Liver (tissue), 9 donors: Measurements from ENCODE around the gene FSCN2. TPM values are rescaled to one million over a fixed set of nuclear protein-coding genes. Genes with fewer than 3 reads are reported as not detected.

ENCODE experiments used
- DNase-seq: peaks from one replicate; pipeline ENCODE4 v3.0.0-alpha.2; 2017; ENCODE audit warnings: low spot score
- H3K27ac ChIP-seq, 2 donors: one replicate each; pipeline ENCODE4 v1.7.0; 2013; ENCODE audit warnings: inconsistent platforms in 2 of 2, low read length in 2 of 2, control low read depth in 1 of 2, low read depth in 1 of 2, mild to moderate bottlenecking in 1 of 2
- H3K27me3 ChIP-seq, 4 donors: one replicate each; pipeline versions ENCODE4 v1.6.1 to v1.7.0; 2013; ENCODE audit warnings: low read length in 3 of 4, inconsistent platforms in 1 of 4, mild to moderate bottlenecking in 1 of 4, moderate library complexity in 1 of 4; ENCODE audit not compliant: control insufficient read depth in 4 of 4, insufficient read depth in 4 of 4
- H3K36me3 ChIP-seq, 4 donors: one replicate each; pipeline versions ENCODE4 v1.6.1 to v1.7.0; 2013; ENCODE audit warnings: low read length in 3 of 4, mild to moderate bottlenecking in 3 of 4, low read depth in 1 of 4, moderate library complexity in 1 of 4; ENCODE audit not compliant: control insufficient read depth in 4 of 4, insufficient read depth in 3 of 4
- H3K4me1 ChIP-seq, 4 donors: one replicate each; pipeline versions ENCODE4 v1.6.1 to v1.7.0; 2013; ENCODE audit warnings: low read length in 3 of 4, mild to moderate bottlenecking in 3 of 4, moderate library complexity in 1 of 4; ENCODE audit not compliant: control insufficient read depth in 4 of 4, insufficient read depth in 4 of 4
- H3K4me3 ChIP-seq, 3 donors: one replicate each; pipeline versions ENCODE4 v1.6.1 to v1.7.0; 2013; ENCODE audit warnings: low read length in 3 of 3, control low read depth in 1 of 3, low read depth in 1 of 3, mild to moderate bottlenecking in 1 of 3
- H3K9ac ChIP-seq, 2 donors: one replicate each; pipeline ENCODE4 v1.7.0; 2013; ENCODE audit warnings: low read length in 2 of 2, mild to moderate bottlenecking in 2 of 2, moderate library complexity in 2 of 2, control low read depth in 1 of 2, low read depth in 1 of 2
- H3K9me3 ChIP-seq, 4 donors: one replicate each; pipeline versions ENCODE4 v1.6.1 to v1.7.0; 2013; ENCODE audit warnings: low read length in 3 of 4; ENCODE audit not compliant: control insufficient read depth in 4 of 4
- FOXA2 ChIP-seq: IDR thresholded peaks from 2 replicates; pipeline ENCODE4 v1.6.1; 2016; ENCODE audit warnings: antibody characterized with exemption
- GABPA ChIP-seq, 2 donors: IDR thresholded peaks in 1 of 2; conservative IDR thresholded peaks in 1 of 2; 2 replicates each; pipeline ENCODE4 v1.6.1; 2016; ENCODE audit warnings: antibody characterized with exemption in 2 of 2, mild to moderate bottlenecking in 1 of 2, moderate library complexity in 1 of 2
- JUND ChIP-seq, 2 donors: IDR thresholded peaks; 2 replicates each; pipeline ENCODE4 v1.6.1; 2016; ENCODE audit warnings: antibody characterized with exemption in 2 of 2
- NR2F2 ChIP-seq: IDR thresholded peaks from 2 replicates; pipeline ENCODE4 v1.6.1; 2016; ENCODE audit warnings: antibody characterized with exemption
- RAD21 ChIP-seq, 2 donors: IDR thresholded peaks; 2 replicates each; pipeline ENCODE4 v1.6.1; 2016; ENCODE audit warnings: antibody characterized with exemption in 2 of 2, mild to moderate bottlenecking in 2 of 2
- RXRA ChIP-seq, 2 donors: IDR thresholded peaks; 2 replicates each; pipeline ENCODE4 v1.6.1; 2017 to 2018; ENCODE audit warnings: antibody characterized with exemption in 2 of 2, mild to moderate bottlenecking in 1 of 2
- WGBS: extraction: QIAGEN DNeasy Blood & Tissue Kit; methylation state at CpG from one replicate; pipeline ENCODE4 v1.1.7; 2013; 5-methylcytosine and 5-hydroxymethylcytosine counted together
- polyA plus RNA-seq, 2 donors: library from polyadenylated mRNA; stranded (reverse) in 1 of 2; unstranded in 1 of 2; fragments of 200-250 nt in 1 of 2; fragments of >200 nt in 1 of 2; fragmentation: Nextera tagmentation in 1 of 2; extraction: Ambion mirVana in 1 of 2; gene quantifications; one replicate each; pipeline versions ENCODE4 v1.2.1 to v1.2.3, GENCODE V29; 2013 to 2015
- total RNA-seq, 2 donors: library from RNA; depleted of rRNA; stranded (reverse); fragments of >200 nt; gene quantifications; one replicate each; pipeline ENCODE4 v1.2.3, GENCODE V29; 2014
- TF ChIP-seq, protein P1 (sequence below): fragments of 150-350 bp; IDR thresholded peaks from 2 replicates; pipeline ENCODE4 v1.5.1; 2017; ENCODE audit warnings: improper control_type of control experiment, low read depth, low read length; ENCODE audit not compliant: missing input control
- TF ChIP-seq, protein P2 (sequence below): IDR thresholded peaks from 2 replicates; pipeline ENCODE4 v1.6.1; 2016; ENCODE audit warnings: antibody characterized with exemption
- TF ChIP-seq, protein P3 (sequence below): IDR thresholded peaks from 2 replicates; pipeline ENCODE4 v1.6.1; 2016; ENCODE audit warnings: antibody characterized with exemption
- donor health status: healthy.
- donor health status: healthy.
- donor health status: healthy.
- donor health status: healthy.
- donor health status: healthy.

Gene FSCN2
- total RNA-seq (under 1 TPM; 0.09 to 0.42 TPM), polyA plus RNA-seq (not detected)

DNA sequence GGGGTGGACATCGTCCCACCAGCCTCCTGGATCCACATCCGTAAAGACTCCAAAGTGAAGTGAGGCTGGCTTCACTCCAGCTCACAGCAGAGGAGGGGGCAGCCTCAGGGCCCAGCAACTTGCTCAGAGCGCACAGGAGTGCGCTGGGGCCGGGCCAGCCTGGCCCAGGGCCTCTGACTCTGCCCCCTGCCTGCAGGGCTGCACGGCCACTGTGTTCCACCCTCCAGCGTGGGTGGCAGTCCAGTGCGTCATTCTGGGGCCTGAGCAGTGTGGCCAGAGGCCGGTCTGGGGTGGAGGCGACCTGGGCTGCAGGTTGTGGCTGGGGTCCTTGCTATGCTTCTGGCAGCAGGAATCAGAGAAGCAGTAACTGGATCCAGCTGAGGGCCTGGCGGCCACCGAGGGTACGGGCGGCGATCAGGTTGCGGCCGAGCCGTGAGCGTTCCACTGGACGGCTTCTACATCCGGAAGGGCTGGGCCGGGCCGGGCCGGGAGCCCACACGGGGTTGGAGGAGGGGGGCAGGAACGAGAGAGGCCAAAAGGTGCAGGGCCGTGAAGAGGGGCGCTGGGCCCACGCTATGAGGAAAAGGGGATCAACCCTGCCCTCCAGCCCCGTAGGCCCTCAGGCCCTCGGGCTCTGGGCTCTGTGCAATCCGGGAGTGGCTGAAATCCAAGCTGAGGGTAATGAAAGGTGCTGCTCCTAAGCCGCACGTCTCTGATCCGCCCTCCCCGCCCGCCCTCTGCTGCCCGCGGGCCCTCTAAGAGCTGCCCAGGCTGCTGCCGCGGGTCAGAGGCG lies at the start of gene FSCN2:
TSS of gene FSCN2 (plus strand) at position 787 of the 793 bp plus-strand sequence. CDS start 155 bp downstream, outside the sequence.
- Histone ChIP-seq H3K9me3 (no peaks in the 10 kb centered on the region), H3K27ac (no peak within 1 kb of the TSS), H3K4me1 (no peaks in the 10 kb centered on the region), H3K4me3 (no peak within 1 kb of the TSS), H3K27me3 (no peaks in the 10 kb centered on the region), H3K36me3 (no peaks in the 10 kb centered on the region), H3K9ac (no peak within 1 kb of the TSS)
- WGBS = 54% methylated on average over 42 of the region's 42 CpGs
- no peak for DNase-seq
- TF ChIP-seq, protein P1, sequence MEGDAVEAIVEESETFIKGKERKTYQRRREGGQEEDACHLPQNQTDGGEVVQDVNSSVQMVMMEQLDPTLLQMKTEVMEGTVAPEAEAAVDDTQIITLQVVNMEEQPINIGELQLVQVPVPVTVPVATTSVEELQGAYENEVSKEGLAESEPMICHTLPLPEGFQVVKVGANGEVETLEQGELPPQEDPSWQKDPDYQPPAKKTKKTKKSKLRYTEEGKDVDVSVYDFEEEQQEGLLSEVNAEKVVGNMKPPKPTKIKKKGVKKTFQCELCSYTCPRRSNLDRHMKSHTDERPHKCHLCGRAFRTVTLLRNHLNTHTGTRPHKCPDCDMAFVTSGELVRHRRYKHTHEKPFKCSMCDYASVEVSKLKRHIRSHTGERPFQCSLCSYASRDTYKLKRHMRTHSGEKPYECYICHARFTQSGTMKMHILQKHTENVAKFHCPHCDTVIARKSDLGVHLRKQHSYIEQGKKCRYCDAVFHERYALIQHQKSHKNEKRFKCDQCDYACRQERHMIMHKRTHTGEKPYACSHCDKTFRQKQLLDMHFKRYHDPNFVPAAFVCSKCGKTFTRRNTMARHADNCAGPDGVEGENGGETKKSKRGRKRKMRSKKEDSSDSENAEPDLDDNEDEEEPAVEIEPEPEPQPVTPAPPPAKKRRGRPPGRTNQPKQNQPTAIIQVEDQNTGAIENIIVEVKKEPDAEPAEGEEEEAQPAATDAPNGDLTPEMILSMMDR = no peak
- TF ChIP-seq, protein P2, sequence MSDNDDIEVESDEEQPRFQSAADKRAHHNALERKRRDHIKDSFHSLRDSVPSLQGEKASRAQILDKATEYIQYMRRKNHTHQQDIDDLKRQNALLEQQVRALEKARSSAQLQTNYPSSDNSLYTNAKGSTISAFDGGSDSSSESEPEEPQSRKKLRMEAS = no peak
- TF ChIP-seq RXRA (IDR thresholded peaks at IDR 0.05) = no peak

DNA sequence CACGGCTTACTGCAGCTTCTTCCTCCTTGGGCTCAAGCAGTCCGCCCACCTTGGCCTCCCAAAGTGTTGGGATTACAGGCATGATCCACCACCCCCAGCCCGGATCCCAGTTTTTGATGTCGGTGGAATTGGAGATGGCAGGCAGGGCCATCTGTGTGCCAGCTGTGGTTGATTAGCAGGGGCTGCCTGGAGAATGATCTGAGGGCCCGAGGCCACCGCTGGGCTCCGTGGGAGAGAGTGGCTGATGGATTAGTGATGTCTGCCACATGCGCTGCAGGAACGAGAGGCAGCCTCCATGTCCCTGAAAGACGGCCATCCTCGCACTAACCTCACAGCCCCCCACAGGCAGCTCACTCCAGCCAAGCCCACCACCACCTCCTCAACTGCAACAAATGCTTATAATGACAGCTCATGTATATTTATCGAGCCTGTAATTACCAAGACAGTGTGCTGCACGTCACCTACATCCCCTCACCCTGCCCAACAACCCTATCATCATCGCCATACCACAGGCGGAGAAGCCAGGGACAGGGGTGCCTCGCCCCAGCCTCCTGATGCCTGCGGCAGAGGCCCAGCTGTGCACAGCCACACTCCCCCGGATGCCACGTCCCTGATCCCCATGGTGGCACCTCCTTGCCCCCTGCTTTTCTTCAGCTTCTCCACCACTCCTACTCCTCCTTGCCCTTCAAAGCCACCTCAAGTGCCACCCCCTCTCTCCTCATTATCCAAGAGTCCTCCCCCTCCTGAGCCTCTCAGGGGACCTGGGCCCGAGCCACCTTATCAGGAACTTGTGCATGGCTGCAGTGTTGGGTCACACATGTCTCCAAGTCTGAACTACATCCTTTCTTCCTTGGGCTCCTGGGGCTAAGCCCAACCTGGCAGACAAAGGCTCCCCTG lies 48.8 kb upstream of the FSCN2 start:
- TF ChIP-seq JUND (IDR thresholded peaks at IDR 0.05) (no peak), GABPA (IDR thresholded peaks at IDR 0.05 in 1 of 2, conservative IDR thresholded peaks at IDR 0.05 in 1 of 2) (no peak), RXRA (IDR thresholded peaks at IDR 0.05) (no peak), FOXA2 (no peak), NR2F2 (no peak), RAD21 (IDR thresholded peaks at IDR 0.05) (no peak)
- TF ChIP-seq, protein P3, sequence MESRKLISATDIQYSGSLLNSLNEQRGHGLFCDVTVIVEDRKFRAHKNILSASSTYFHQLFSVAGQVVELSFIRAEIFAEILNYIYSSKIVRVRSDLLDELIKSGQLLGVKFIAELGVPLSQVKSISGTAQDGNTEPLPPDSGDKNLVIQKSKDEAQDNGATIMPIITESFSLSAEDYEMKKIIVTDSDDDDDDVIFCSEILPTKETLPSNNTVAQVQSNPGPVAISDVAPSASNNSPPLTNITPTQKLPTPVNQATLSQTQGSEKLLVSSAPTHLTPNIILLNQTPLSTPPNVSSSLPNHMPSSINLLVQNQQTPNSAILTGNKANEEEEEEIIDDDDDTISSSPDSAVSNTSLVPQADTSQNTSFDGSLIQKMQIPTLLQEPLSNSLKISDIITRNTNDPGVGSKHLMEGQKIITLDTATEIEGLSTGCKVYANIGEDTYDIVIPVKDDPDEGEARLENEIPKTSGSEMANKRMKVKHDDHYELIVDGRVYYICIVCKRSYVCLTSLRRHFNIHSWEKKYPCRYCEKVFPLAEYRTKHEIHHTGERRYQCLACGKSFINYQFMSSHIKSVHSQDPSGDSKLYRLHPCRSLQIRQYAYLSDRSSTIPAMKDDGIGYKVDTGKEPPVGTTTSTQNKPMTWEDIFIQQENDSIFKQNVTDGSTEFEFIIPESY = no peak
- TF ChIP-seq, protein P1 = no peak
- H3K27me3 ChIP-seq = no peaks in the 10 kb centered on the region
- DNase-seq = no peak
- no peaks in the 10 kb centered on the region for H3K9me3 ChIP-seq
- WGBS = 94% methylated on average over 20 of the region's 20 CpGs
- H3K9ac ChIP-seq = no peak overlapping the region
- peaks cover 2 to 14% (median 10%) of the 10 kb centered on the region in 4 donors for H3K4me1 ChIP-seq
- no peaks in the 10 kb centered on the region for H3K36me3 ChIP-seq
- H3K4me3 ChIP-seq = no peak overlapping the region
- no peak overlapping the region for H3K27ac ChIP-seq
